HEK293 (cell line): ENCODE data around the gene MTMR3.

ENCODE experiments used
- BCL11B ChIP-seq: fragments of 450-650 bp; formaldehyde crosslinking; IDR thresholded peaks from 2 replicates; pipeline ENCODE4 v1.5.1; 2016; ENCODE audit warnings: low read depth, missing biosample characterization, missing genetic modification characterization
- EGR2 ChIP-seq: fragments of 450-650 bp; formaldehyde crosslinking; IDR thresholded peaks from 2 replicates; pipeline ENCODE4 v1.5.1; 2016; ENCODE audit warnings: low read depth, missing biosample characterization, missing genetic modification characterization
- KLF16 ChIP-seq: fragments of 450-650 bp; formaldehyde crosslinking; IDR thresholded peaks from 2 replicates; pipeline ENCODE4 v1.5.1; 2017; ENCODE audit warnings: missing biosample characterization, missing genetic modification characterization
- KLF17 ChIP-seq: fragments of 450-650 bp; formaldehyde crosslinking; IDR thresholded peaks from 2 replicates; pipeline ENCODE4 v1.5.1; 2016; ENCODE audit warnings: missing biosample characterization, missing genetic modification characterization
- PATZ1 ChIP-seq: fragments of 450-650 bp; formaldehyde crosslinking; IDR thresholded peaks from 2 replicates; pipeline ENCODE4 v1.5.1; 2016; ENCODE audit warnings: missing biosample characterization, missing genetic modification characterization
- PRDM4 ChIP-seq: fragments of 450-650 bp; formaldehyde crosslinking; IDR thresholded peaks from 2 replicates; pipeline ENCODE4 v1.5.1; 2017; ENCODE audit warnings: missing biosample characterization, missing genetic modification characterization
- SCRT1 ChIP-seq: fragments of 450-650 bp; formaldehyde crosslinking; IDR thresholded peaks from 2 replicates; pipeline ENCODE4 v1.5.1; 2016; ENCODE audit warnings: missing biosample characterization, missing genetic modification characterization, borderline replicate concordance
- SP2 ChIP-seq: fragments of 450-650 bp; formaldehyde crosslinking; IDR thresholded peaks from 2 replicates; pipeline ENCODE4 v1.5.1; 2016; ENCODE audit warnings: missing biosample characterization, missing genetic modification characterization
- WT1 ChIP-seq: fragments of 450-650 bp; formaldehyde crosslinking; IDR thresholded peaks from 2 replicates; pipeline ENCODE4 v1.5.1; 2016; ENCODE audit warnings: missing biosample characterization, missing genetic modification characterization
- ZBTB20 ChIP-seq: fragments of 450-650 bp; formaldehyde crosslinking; IDR thresholded peaks from 2 replicates; pipeline ENCODE4 v1.5.1; 2016; ENCODE audit warnings: missing biosample characterization, missing genetic modification characterization
- ZBTB44 ChIP-seq: fragments of 450-650 bp; IDR thresholded peaks from 2 replicates; pipeline ENCODE4 v1.5.1; 2018; ENCODE audit warnings: missing biosample characterization, mild to moderate bottlenecking, missing genetic modification characterization
- ZBTB7A ChIP-seq: fragments of 450-650 bp; formaldehyde crosslinking; IDR thresholded peaks from 2 replicates; pipeline ENCODE4 v1.5.1; 2016; ENCODE audit warnings: low read depth, missing biosample characterization, missing genetic modification characterization
- ZEB2 ChIP-seq: fragments of 450-650 bp; formaldehyde crosslinking; IDR thresholded peaks from 2 replicates; pipeline ENCODE4 v1.5.1; 2016; ENCODE audit warnings: missing biosample characterization, missing genetic modification characterization
- ZNF114 ChIP-seq: fragments of 450-650 bp; formaldehyde crosslinking; IDR thresholded peaks from 2 replicates; pipeline ENCODE4 v1.5.0; 2017; ENCODE audit warnings: missing biosample characterization, missing genetic modification characterization
- ZNF148 ChIP-seq: fragments of 450-650 bp; formaldehyde crosslinking; IDR thresholded peaks from 2 replicates; pipeline ENCODE4 v1.5.0; 2017; ENCODE audit warnings: missing biosample characterization, missing genetic modification characterization, borderline replicate concordance
- ZNF2 ChIP-seq: fragments of 450-650 bp; formaldehyde crosslinking; IDR thresholded peaks from 2 replicates; pipeline ENCODE4 v1.5.1; 2016; ENCODE audit warnings: missing biosample characterization, missing genetic modification characterization
- ZNF211 ChIP-seq: fragments of 450-650 bp; formaldehyde crosslinking; IDR thresholded peaks from 2 replicates; pipeline ENCODE4 v1.5.1; 2016; ENCODE audit warnings: low read depth, missing biosample characterization, missing genetic modification characterization
- ZNF354C ChIP-seq: fragments of 450-650 bp; formaldehyde crosslinking; IDR thresholded peaks from 2 replicates; pipeline ENCODE4 v1.5.1; 2016; ENCODE audit warnings: missing biosample characterization, missing genetic modification characterization, low read depth, borderline replicate concordance
- ZNF501 ChIP-seq: fragments of 450-650 bp; formaldehyde crosslinking; IDR thresholded peaks from 2 replicates; pipeline ENCODE4 v1.5.1; 2016; ENCODE audit warnings: missing biosample characterization, missing genetic modification characterization
- ZNF514 ChIP-seq: fragments of 450-650 bp; formaldehyde crosslinking; IDR thresholded peaks from 2 replicates; pipeline ENCODE4 v1.5.1; 2016; ENCODE audit warnings: missing biosample characterization, missing genetic modification characterization
- ZNF529 ChIP-seq: fragments of 450-650 bp; formaldehyde crosslinking; IDR thresholded peaks from 2 replicates; pipeline ENCODE4 v1.5.1; 2017; ENCODE audit warnings: missing genetic modification characterization, missing biosample characterization; ENCODE audit not compliant: insufficient replicate concordance
- ZNF585B ChIP-seq: fragments of 450-650 bp; formaldehyde crosslinking; IDR thresholded peaks from 2 replicates; pipeline ENCODE4 v1.5.1; 2016; ENCODE audit warnings: missing biosample characterization, missing genetic modification characterization
- ZNF623 ChIP-seq: fragments of 450-650 bp; formaldehyde crosslinking; IDR thresholded peaks from 2 replicates; pipeline ENCODE4 v1.5.1; 2016; ENCODE audit warnings: missing biosample characterization, missing genetic modification characterization
- ZNF624 ChIP-seq: fragments of 450-650 bp; formaldehyde crosslinking; IDR thresholded peaks from 2 replicates; pipeline ENCODE4 v1.5.1; 2017; ENCODE audit warnings: missing biosample characterization, missing genetic modification characterization
- ZNF629 ChIP-seq: fragments of 450-650 bp; formaldehyde crosslinking; IDR thresholded peaks from 2 replicates; pipeline ENCODE4 v1.5.1; 2017; ENCODE audit warnings: missing biosample characterization, missing genetic modification characterization
- ZNF658 ChIP-seq: fragments of 450-650 bp; formaldehyde crosslinking; IDR thresholded peaks from 2 replicates; pipeline ENCODE4; 2016; ENCODE audit warnings: missing biosample characterization, missing genetic modification characterization
- ZNF664 ChIP-seq: fragments of 450-650 bp; formaldehyde crosslinking; IDR thresholded peaks from 2 replicates; pipeline ENCODE4 v1.5.1; 2016; ENCODE audit warnings: missing biosample characterization, missing genetic modification characterization
- ZNF785 ChIP-seq: fragments of 450-650 bp; formaldehyde crosslinking; IDR thresholded peaks from 2 replicates; pipeline ENCODE4 v1.5.1; 2016; ENCODE audit warnings: missing biosample characterization, missing genetic modification characterization
- ZNF792 ChIP-seq: fragments of 450-650 bp; formaldehyde crosslinking; IDR thresholded peaks from 2 replicates; pipeline ENCODE4 v1.5.1; 2016; ENCODE audit warnings: missing biosample characterization, missing genetic modification characterization
- ZSCAN30 ChIP-seq: fragments of 450-650 bp; IDR thresholded peaks from 2 replicates; pipeline ENCODE4 v1.5.1; 2018; ENCODE audit warnings: missing biosample characterization, mild to moderate bottlenecking, missing genetic modification characterization, moderate library complexity
- ZSCAN4 ChIP-seq: fragments of 450-650 bp; formaldehyde crosslinking; IDR thresholded peaks from 2 replicates; pipeline ENCODE4 v1.5.1; 2017; ENCODE audit warnings: missing biosample characterization, missing genetic modification characterization
- ZXDB ChIP-seq: fragments of 450-650 bp; formaldehyde crosslinking; IDR thresholded peaks from 2 replicates; pipeline ENCODE4 v1.5.1; 2016; ENCODE audit warnings: missing biosample characterization, missing genetic modification characterization

Gene MTMR3

GRCh38 chr22:30044369-30044768 is 161.4 kb downstream of the MTMR3 start (continued):
- no peak for TF ChIP-seq ZNF658 (tag by site-specific recombination)
- TF ChIP-seq PRDM4 = 0 out of 2 replicates have a peak, but pooled peaks have one; percentile 31
- no peak for TF ChIP-seq ZNF2 (tag by site-specific recombination)
- peak; percentile 93 for TF ChIP-seq ZNF629 (tag by site-specific recombination)
- TF ChIP-seq ZNF529 (tag by site-specific recombination) = no peak
- TF ChIP-seq ZXDB = peak; percentile 47; the same call in 1 of the 2 replicates
- TF ChIP-seq ZNF792 = no peak
- no peak for TF ChIP-seq ZNF354C (tag by site-specific recombination)
- no peak for TF ChIP-seq ZNF785
- no peak for TF ChIP-seq SCRT1 (tag by site-specific recombination)
- TF ChIP-seq ZSCAN4 (tag by site-specific recombination) = 0 out of 2 replicates have a peak, but pooled peaks have one; percentile 20
- TF ChIP-seq ZBTB20 (tag by site-specific recombination) = no peak
- no peak for TF ChIP-seq ZNF114 (tag by site-specific recombination)
- TF ChIP-seq BCL11B (tag by site-specific recombination) = peak; percentile 16; the same call in 1 of the 2 replicates
- peak; percentile 94 for TF ChIP-seq ZNF664 (tag by site-specific recombination)
- no peak for TF ChIP-seq ZSCAN30 (tag by site-specific recombination)
- no peak for TF ChIP-seq ZNF585B (tag by site-specific recombination)
- TF ChIP-seq ZNF148 (tag by site-specific recombination) = no peak
- peak; percentile 48; the same call in 1 of the 2 replicates for TF ChIP-seq ZBTB44 (tag by site-specific recombination)
- no peak for TF ChIP-seq SP2 (tag by site-specific recombination)
- TF ChIP-seq PATZ1 (tag by site-specific recombination) = peak; percentile 78
- no peak for TF ChIP-seq ZNF624 (tag by site-specific recombination)
- TF ChIP-seq EGR2 (tag by site-specific recombination) = no peak
- no peak for TF ChIP-seq ZBTB7A (tag by site-specific recombination)
- TF ChIP-seq ZNF211 (tag by site-specific recombination) = no peak
- TF ChIP-seq KLF16 (tag by site-specific recombination) = no peak
- peak; percentile 92 for TF ChIP-seq ZEB2
- 0 out of 2 replicates have a peak, but pooled peaks have one; percentile 18 for TF ChIP-seq KLF17 (tag by site-specific recombination)
- TF ChIP-seq ZNF514 (tag by site-specific recombination) = no peak
- TF ChIP-seq ZNF623 (tag by site-specific recombination) = no peak
- peak; percentile 75 for TF ChIP-seq WT1 (tag by site-specific recombination)
- no peak for TF ChIP-seq ZNF501
